ENCODE measurements around the gene M6PR.

Gene M6PR

DNA sequence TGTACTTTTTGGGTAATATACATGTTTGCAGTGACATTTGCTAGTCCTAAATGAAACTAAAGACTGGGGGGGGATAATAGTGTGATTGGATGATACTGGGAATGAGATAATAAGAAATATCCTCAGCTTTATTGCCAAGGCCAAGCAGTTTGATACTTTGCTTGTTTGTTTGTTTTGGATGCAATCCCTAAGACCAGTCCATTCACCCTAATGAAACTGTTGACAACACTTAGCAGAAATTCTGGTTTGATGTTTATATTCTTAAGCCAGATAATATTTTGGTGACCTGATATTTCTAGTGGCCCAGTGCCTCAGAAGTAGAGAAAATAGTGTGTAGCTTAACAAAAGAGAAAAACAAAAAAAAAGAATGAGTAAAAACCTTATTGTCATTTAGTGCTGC lies 33.3 kb downstream of the M6PR start:
- H3K4me3 ChIP-seq (ENCODE audit: low read depth, low read length), result no peak overlapping the region

DNA sequence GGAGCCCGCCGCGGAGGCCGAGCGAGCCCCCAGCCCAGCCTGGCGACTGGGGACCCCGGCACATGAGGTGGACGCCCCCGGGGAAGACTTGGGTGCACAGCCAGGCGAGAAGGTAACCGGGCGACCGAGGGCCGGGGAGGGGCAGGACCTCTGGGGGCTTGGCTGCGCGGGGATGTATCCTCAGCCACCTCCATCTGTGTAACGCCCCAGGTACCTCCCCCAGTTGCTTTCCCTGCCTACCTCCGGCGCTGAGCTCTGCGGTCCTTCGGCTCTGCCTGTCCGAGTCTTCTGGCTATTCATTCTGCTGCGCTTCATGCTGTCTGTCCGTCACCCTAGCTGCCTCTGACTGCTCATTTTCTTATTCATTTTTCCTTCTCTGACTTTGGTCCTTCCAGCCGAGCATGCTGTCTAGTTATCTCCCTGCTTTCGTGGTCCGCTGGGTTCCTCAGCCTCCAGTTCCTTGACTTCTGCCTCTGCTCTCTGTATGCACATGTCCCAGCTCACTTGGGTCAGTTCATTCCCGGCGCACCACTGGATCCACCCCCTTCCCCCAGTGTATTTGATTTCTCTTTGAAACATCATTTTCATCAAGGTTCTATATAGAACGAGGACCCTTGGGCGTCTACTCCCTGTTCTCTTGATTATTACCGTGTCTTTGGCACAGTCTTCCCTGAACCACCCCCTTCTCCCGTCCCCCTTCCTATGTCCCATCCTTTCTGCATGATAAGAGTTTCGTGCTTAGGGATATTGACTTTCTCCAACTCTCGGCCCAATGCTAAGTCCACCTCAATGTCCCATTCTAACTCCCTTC lies 34.5 kb downstream of the M6PR start:
- H3K4me3 ChIP-seq (ENCODE audit: low read depth, low read length), result peak overlapping the region; percentile 85
- TF ChIP-seq, protein P1, sequence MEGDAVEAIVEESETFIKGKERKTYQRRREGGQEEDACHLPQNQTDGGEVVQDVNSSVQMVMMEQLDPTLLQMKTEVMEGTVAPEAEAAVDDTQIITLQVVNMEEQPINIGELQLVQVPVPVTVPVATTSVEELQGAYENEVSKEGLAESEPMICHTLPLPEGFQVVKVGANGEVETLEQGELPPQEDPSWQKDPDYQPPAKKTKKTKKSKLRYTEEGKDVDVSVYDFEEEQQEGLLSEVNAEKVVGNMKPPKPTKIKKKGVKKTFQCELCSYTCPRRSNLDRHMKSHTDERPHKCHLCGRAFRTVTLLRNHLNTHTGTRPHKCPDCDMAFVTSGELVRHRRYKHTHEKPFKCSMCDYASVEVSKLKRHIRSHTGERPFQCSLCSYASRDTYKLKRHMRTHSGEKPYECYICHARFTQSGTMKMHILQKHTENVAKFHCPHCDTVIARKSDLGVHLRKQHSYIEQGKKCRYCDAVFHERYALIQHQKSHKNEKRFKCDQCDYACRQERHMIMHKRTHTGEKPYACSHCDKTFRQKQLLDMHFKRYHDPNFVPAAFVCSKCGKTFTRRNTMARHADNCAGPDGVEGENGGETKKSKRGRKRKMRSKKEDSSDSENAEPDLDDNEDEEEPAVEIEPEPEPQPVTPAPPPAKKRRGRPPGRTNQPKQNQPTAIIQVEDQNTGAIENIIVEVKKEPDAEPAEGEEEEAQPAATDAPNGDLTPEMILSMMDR (IDR thresholded peaks at IDR 0.05; ENCODE audit: low read depth, low read length), result no peak

More for the DNA sequence above, 33.3 kb downstream of the M6PR start:
- TF ChIP-seq, protein P1 (IDR thresholded peaks at IDR 0.05; ENCODE audit: low read depth, low read length), result no peak

DNA sequence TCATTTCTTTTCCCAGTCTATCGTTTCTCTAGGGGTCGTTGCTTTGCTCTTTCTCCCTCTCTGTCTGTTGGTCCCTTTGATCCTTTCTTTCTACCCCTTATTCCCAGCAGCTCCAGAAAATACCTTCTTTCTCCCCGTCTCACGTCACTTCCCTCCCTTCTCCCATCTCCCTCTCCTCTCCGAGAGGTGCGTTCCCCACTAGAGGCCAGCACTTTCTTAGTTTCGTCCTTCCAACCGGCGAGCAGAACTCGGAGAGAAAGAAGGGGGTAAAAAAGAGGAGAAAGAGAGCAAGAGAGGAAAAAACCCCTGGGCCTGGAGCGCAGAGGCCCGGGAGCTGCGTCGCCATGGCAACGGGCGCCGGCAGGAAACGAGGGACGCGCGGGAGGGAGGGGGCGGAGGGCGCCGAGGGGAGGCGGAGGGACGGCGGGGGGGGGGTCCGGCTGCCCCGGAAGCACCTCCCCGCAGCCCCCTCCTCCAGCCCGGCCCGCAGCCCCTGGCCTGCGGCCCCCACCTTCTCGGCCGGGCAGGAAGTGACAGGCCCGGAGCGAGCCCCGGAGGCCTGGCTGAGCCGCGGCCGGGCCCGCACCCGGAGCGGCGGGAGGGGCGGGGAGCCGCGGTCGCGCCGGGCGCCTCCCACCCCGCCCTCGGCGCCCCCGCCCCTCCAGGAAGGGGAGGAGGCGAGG lies 35.3 kb downstream of the M6PR start, which contains the start of gene PHC1:
PHC1 (plus strand) TSS at position 477 of the 683 bp plus-strand sequence. CDS start 3,169 bp downstream, outside the sequence.
- peak within 1 kb of the TSS; percentile 85 for H3K4me3 ChIP-seq (ENCODE audit: low read depth, low read length)
- TF ChIP-seq, protein P1 (IDR thresholded peaks at IDR 0.05; ENCODE audit: low read depth, low read length), result peak; percentile 25; the same call in 1 of the 2 replicates

DNA sequence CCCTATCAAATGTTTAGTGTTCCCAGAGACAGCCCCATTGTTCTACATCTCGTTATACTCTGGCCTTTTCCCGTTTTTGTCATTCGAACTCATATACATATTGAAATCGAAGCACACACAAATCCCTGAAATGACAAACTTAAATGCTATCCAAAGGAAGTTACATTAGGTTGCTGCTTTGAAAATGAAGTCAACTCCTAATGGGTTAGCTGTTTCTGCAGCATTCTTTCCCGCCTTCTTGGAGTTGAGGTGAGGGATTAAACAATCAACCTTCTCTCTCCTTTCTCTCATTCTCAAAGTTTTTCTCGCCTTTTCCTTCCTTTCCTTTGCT lies 35.8 kb downstream of the M6PR start:
- H3K4me3 ChIP-seq (ENCODE audit: low read depth, low read length), result peak overlapping the region; percentile 85
- TF ChIP-seq, protein P1 (IDR thresholded peaks at IDR 0.05; ENCODE audit: low read depth, low read length), result no peak

DNA sequence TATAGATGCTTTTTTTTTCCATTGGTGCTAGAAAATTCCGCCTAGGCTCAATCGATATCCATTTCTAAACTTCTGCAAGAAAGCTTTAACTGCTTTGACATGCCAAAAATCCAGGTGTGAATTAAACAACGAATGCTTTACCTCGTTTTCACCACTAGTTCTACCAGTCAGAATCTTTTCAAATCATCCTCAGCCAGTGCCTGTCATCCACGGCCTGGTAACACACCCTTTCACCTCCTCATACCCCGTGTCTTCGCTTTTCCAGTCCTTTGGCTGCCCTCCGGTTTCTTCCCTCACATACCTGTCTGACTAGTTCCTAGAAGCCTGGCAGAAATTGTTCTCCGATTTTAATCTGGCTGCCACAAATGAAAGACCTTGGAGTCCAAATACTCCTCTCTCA lies 36.5 kb downstream of the M6PR start:
- H3K4me3 ChIP-seq (ENCODE audit: low read depth, low read length), result no peak overlapping the region

DNA sequence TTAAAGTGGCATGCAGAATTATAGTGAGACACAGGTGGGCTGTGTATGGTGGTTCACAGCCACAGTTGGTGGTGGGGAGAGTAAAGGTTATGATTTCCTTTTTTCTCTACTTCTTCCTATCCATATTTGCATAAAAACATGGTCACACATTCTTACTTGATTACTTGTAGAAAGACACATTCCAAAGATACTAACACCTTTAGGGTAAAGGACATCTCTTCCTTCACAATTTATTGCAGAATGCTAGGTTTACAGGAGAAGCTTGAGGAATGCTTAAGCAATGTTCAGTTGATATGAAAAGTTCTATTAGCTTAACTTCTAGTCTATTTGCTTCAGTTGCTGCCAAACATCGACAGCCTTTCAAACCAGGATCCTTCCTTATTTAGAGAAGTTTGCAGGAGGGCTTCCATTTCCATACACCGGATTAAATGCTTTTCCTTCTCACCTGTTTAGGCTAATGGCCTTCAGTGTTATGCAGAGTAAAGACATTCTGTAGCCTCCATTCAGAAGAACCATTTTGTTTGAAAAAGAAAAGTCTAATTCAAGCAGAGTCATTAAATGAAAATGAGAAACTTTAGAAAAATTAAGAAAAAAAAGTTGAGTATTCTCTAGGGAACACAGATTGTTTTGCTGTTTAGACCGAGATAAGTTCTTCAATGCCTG lies 37.7 kb downstream of the M6PR start:
- TF ChIP-seq, protein P1 (IDR thresholded peaks at IDR 0.05; ENCODE audit: low read depth, low read length), result no peak
- no peak overlapping the region for H3K4me3 ChIP-seq (ENCODE audit: low read depth, low read length)

More for the DNA sequence above, 36.5 kb downstream of the M6PR start:
- TF ChIP-seq, protein P1 (IDR thresholded peaks at IDR 0.05; ENCODE audit: low read depth, low read length), result no peak

Measured in WI38 (cell line).